ENCODE results near the gene COLEC11.

Gene COLEC11

GRCh38 chr2:3594493-3595281, at the start of gene COLEC11:
Gene COLEC11, plus strand, starts transcription at chr2:3595112. Its CDS starts 9,229 bp downstream, at chr2:3604341.
- no peak for TF ChIP-seq CTCF (IDR thresholded peaks at IDR 0.05)

- TF ChIP-seq CTCF (IDR thresholded peaks at IDR 0.05) = no peak
These were observed 49.0 kb upstream of the COLEC11 start for GRCh38 chr2:3545788-3546478.

- no peak for TF ChIP-seq CTCF (IDR thresholded peaks at IDR 0.05)
These were observed 47.0 kb upstream of the COLEC11 start for GRCh38 chr2:3547915-3548314.

- no peak for TF ChIP-seq CTCF (IDR thresholded peaks at IDR 0.05)
These were observed 41.0 kb upstream of the COLEC11 start for GRCh38 chr2:3553946-3554345.

- TF ChIP-seq CTCF (IDR thresholded peaks at IDR 0.05) = no peak
These were observed 37.2 kb upstream of the COLEC11 start for GRCh38 chr2:3557639-3558204.

GRCh38 chr2:3558205-3559014, 36.5 kb upstream of the COLEC11 start, which contains the start of gene RNASEH1:
Gene RNASEH1, minus strand, starts transcription at chr2:3558333. Its CDS starts 73 bp downstream, at chr2:3558260.
- TF ChIP-seq CTCF (IDR thresholded peaks at IDR 0.05) = no peak

GRCh38 chr2:3563521-3563976, 31.4 kb upstream of the COLEC11 start:
- no peak for TF ChIP-seq CTCF (IDR thresholded peaks at IDR 0.05)

All from LNCAP (cell line).